Endothelial cell of coronary artery (primary cell): ENCODE measurements around the gene MCCC1. TPM values are rescaled to one million over a fixed set of nuclear protein-coding genes. Genes with fewer than 3 reads are reported as not detected.

Experiments
- total RNA-seq: library from RNA; depleted of rRNA; stranded (reverse); fragments of >200 nt; gene quantifications from 2 replicates; pipeline ENCODE4 v1.2.3, GENCODE V29; 2014

The MCCC1 gene
- total RNA-seq: 18.6 and 24.6 TPM in 2 replicates

DNA sequence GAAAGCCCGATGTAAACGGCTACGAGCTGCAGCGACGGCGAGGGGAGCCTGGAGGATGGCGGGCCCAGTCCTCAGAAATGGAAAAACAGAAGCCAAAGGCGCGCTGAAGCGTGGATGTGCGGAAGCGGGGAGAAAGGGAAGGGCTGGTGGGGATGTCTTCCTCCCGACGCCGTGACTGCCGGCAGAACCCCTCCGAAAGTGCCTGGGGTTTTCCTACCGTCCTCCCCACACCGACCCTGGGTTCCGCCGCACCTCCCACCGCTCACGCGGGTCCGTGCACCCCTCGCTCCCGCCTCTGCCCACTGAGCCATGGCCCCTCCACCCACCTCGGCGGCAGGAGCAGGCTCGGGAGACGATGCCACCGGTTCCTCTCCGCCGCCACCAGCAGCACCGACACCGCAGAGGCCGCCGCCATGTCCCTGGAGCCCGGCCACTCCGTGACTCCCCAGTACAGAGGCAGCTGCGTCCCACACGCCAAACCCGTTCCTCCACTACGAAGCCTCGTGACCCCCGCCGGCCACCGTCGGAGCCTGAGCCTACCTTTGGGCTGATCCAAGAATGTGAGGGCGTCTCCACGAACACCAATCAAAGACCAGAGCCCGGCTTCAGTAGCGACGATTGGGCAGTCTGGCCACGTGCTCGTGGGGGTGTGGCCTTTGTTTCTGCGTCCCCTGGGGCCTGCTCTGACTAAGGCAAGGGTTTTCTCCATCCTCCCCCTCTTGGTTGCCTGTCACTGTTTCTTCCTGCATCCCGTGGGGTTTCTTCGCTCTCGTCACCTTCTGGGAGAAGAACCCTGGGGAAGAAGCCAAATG is at the start of gene MCCC1:
MCCC1 (minus strand) TSS at position 471 of the 812 bp plus-strand sequence; CDS start at position 415, 56 bp downstream.

DNA sequence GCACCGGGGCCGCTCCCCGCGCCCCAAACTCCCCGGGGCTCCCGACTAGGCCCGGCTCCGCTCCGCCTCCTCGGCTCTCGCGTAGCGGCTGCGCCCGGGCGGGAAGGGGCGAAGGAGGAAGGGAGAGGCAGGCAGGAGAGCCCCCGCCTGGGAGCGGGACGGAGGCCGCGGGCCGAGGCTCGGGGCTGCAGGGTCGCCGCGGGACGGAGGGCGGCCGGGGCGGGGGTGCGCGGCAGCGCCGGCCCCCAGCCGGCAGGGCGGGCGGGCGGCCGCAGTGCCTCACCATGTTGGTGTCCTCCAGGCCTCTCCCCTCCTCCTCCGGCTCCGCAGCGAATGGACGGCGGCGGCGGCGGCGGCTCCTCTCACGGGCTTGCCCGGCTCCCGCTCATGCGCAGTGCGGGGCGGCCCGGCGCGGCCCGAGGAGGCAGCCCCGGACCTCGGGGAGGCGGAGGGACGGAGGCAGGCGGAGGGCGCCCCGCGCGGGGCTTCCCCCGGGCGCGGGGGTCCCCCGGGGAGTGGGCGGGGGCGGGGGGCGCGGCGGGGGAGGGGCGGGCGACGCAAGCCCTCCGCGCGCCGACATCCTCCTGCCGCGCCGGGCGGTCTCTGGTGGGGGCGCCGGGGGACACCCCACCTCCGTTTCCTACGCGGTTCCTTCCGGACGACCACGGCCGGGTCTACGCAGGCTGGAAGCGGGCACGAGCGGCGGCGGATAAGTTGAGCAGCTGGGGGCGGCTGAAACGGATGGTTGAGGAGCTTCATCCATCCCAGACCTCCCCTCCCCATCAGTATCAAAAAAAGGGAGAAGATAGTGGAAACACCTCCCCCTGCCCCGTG is 118.9 kb downstream of the MCCC1 start, which contains the start of gene DCUN1D1:
DCUN1D1 (minus strand) TSS at position 335 of the 834 bp plus-strand sequence; CDS start at position 286, 49 bp downstream.

Other genes with a start within 250 kb of the MCCC1 start
- gene DCUN1D1, start 119.0 kb downstream of the MCCC1 start, total RNA-seq: 21.7 and 26.8 TPM in 2 replicates
- 0.47 and 0.72 TPM in 2 replicates for gene LAMP3, start 63.2 kb upstream of the MCCC1 start, total RNA-seq
- 17.8 and 18.1 TPM in 2 replicates for gene B3GNT5, start 153.8 kb upstream of the MCCC1 start, total RNA-seq